Measurements from ENCODE around the gene CENPH.
"Not testable (repeated sequence)": the region's sequence is repeated elsewhere in the genome, so short reads cannot be mapped to it uniquely, and the experiment has no call there.

Gene CENPH

DNA sequence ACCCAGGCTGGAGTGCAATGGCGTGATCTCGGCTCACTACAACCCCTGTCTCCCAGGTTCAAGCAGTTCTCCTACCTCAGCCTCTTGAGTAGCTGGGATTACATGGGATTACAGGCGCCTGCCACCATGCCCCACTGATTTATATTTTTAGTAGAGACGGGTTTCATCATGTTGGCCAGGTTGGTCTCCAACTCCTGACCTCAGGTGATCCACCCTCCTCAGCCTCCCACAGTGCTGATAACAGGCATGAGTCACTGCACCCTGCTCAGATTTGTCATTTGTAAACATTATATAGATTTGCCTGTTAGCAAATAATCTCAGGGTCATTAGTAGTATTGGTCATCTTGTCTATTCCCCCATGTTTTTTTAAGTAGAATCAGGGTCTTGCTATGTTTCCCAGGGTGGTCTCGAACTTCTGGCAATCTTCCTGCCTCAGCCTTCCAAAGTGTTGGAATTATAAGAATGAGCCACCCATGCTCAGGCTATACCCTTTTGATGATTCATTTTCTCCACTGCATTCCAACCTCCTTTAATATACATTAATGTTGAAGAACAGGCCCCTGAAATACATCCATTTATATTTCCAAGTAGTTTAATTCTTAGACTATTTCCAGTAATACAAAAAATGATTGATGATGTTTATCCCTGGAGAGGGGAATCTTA, 17.3 kb downstream of the CENPH start:
- H3K27ac ChIP-seq (ENCODE audit: low read depth, low read length, severe bottlenecking) = no peak overlapping the region
- peaks cover 52% of the 10 kb centered on the region for H3K36me3 ChIP-seq (ENCODE audit: control insufficient read depth, insufficient read depth, low read length)
- no peaks in the 10 kb centered on the region for H3K9me3 ChIP-seq (ENCODE audit: control insufficient read depth, low read length)
- 97 to 100% methylated on average over 3 to 5 of the region's 5 CpGs for WGBS, 2 experiments (ENCODE audit: insufficient coverage in 2 of 2)
- H3K4me3 ChIP-seq (ENCODE audit: extremely low read depth, insufficient read depth, low read length, poor library complexity, severe bottlenecking) = no peak overlapping the region
- no peaks in the 10 kb centered on the region for H3K4me1 ChIP-seq (ENCODE audit: control insufficient read depth, insufficient read depth, low read length, poor library complexity, severe bottlenecking)

DNA sequence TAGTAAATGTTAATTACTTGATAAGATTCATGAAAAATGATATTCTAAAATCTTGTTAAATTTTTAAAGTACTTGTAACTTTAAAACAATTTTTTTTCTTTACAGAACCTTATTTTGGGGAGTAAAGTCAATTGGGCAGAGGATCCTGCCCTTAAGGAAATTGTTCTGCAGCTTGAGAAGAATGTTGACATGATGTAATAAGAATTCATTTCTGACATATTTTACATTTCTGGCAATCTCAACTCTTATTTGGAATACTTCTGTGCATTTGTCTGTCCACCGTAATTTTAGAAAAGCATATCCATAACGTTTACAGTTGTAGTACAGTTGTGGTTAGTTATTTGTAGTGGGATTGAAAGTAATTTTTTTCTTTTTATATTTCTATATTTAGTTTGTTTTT, 20.2 kb downstream of the CENPH start:
- Histone ChIP-seq H3K4me1 (ENCODE audit: control insufficient read depth, insufficient read depth, low read length, poor library complexity, severe bottlenecking) (peaks cover 6% of the 10 kb centered on the region), H3K4me3 (ENCODE audit: extremely low read depth, insufficient read depth, low read length, poor library complexity, severe bottlenecking) (no peak overlapping the region), H3K36me3 (ENCODE audit: control insufficient read depth, insufficient read depth, low read length) (peaks cover 47% of the 10 kb centered on the region), H3K9me3 (ENCODE audit: control insufficient read depth, low read length) (no peaks in the 10 kb centered on the region), H3K27ac (ENCODE audit: low read depth, low read length, severe bottlenecking) (no peak overlapping the region)
- WGBS, 2 experiments (ENCODE audit: insufficient coverage in 2 of 2) = no CpG with 5 or more reads among the region's 2 CpGs

DNA sequence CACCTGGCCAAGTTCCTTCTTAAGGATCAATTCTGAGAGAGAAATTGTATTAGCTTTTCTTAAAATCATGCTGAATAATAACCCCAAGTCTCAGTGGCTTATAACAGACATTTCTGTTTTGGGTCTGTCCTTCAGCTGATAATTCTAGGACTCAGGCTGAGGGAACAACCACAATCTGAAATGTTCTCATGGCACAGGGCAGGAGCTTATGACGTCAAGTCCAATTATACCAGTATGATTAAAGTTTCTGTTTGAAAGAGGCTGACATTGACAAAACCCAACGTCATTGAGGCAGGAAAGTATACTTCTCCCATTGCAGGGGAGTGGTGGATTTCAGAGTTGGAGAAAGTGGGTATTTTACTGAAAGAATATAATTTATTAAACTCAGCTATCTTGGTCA, 21.8 kb downstream of the CENPH start:
- no peak overlapping the region for H3K4me3 ChIP-seq (ENCODE audit: extremely low read depth, insufficient read depth, low read length, poor library complexity, severe bottlenecking)
- WGBS, 2 experiments (ENCODE audit: insufficient coverage in 2 of 2) = 100% methylated on average over 1 to 2 of the region's 2 CpGs
- H3K27ac ChIP-seq (ENCODE audit: low read depth, low read length, severe bottlenecking) = no peak overlapping the region
- peaks cover 6% of the 10 kb centered on the region for H3K4me1 ChIP-seq (ENCODE audit: control insufficient read depth, insufficient read depth, low read length, poor library complexity, severe bottlenecking)
- H3K36me3 ChIP-seq (ENCODE audit: control insufficient read depth, insufficient read depth, low read length) = peaks cover 40% of the 10 kb centered on the region
- no peaks in the 10 kb centered on the region for H3K9me3 ChIP-seq (ENCODE audit: control insufficient read depth, low read length)

DNA sequence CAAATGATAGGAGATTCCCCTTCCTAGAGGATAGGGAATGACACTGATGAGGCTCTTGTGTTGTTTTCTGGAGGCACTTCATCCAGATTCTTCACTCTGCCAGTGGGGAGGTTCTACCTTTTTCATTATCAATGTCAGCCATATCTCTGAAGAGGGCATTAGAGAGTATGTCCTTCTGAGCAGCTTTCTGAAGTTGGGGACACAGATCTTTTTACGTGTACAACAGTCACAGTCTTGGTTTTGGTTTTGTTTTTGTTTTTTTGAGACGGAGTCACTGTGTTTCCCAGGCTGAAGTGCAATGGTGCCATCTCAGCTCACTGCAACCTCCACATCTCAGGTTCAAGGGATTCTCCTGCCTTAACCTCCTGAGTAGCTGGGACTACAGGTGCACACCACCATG, 22.6 kb downstream of the CENPH start:
- Histone ChIP-seq H3K4me1 (ENCODE audit: control insufficient read depth, insufficient read depth, low read length, poor library complexity, severe bottlenecking) (peaks cover 6% of the 10 kb centered on the region), H3K9me3 (ENCODE audit: control insufficient read depth, low read length) (no peaks in the 10 kb centered on the region), H3K27ac (ENCODE audit: low read depth, low read length, severe bottlenecking) (no peak overlapping the region), H3K36me3 (ENCODE audit: control insufficient read depth, insufficient read depth, low read length) (peaks cover 34% of the 10 kb centered on the region), H3K4me3 (ENCODE audit: extremely low read depth, insufficient read depth, low read length, poor library complexity, severe bottlenecking) (no peak overlapping the region)
- WGBS, 2 experiments (ENCODE audit: insufficient coverage in 2 of 2) = 100% methylated on average over 1 to 2 of the region's 2 CpGs

DNA sequence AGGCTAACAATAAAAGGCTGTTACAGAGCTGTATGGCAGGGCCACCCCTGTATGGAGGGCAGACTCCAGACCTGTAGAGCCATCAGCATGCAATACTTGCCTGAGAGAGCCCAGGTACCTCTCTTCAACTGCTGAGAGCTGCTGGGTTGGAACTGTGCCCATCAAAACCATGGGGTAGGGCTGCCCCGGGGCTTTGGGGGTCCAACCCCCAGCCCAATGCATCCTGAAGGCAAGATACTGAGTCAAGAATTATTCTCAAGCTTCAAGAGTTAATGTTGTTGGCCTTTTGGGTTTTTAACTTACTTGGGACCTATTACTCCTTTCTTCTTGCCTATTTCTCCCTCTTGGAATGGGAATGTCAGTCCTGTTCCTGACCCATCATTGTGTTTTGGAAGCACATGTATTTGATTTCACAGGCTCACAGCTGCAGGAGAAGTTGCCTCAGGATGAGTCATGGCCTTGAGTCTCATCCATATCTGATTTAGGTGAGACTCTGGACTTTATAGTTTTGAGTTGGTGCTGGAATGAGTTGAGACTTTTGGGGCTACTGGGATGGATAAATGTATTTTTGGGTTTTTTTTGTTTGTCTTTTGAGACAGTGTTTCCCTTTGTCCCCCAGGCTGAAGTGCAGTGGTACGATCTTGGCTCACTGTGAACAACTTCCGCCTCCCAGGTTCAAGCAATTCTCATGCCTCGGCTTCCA, 24.3 kb downstream of the CENPH start:
- no peaks in the 10 kb centered on the region for H3K9me3 ChIP-seq (ENCODE audit: control insufficient read depth, low read length)
- no peak overlapping the region for H3K27ac ChIP-seq (ENCODE audit: low read depth, low read length, severe bottlenecking)
- H3K4me1 ChIP-seq (ENCODE audit: control insufficient read depth, insufficient read depth, low read length, poor library complexity, severe bottlenecking) = peaks cover 6% of the 10 kb centered on the region
- no peak overlapping the region for H3K4me3 ChIP-seq (ENCODE audit: extremely low read depth, insufficient read depth, low read length, poor library complexity, severe bottlenecking)
- H3K36me3 ChIP-seq (ENCODE audit: control insufficient read depth, insufficient read depth, low read length) = peaks cover 23% of the 10 kb centered on the region
- 97 to 100% methylated on average over 3 of the region's 4 CpGs for WGBS, 2 experiments (ENCODE audit: insufficient coverage in 2 of 2)

DNA sequence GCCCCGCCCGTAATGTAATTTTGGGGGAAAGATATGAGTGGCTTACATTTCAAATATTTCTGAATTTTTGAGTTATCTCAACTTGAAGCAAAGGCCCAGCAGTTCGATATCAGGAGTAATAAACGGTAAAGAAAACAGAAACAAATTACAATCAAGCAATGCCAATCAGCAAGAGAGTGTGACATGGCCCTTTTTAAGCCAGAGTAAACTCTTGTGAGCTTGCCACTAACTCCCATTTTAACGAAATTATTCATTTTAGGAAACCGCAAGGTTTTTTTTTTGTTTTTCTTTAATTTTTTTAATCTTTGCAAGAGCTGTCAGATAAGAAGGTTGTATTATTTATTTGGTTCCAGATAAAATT, 27.7 kb downstream of the CENPH start:
- Histone ChIP-seq H3K4me1 (ENCODE audit: control insufficient read depth, insufficient read depth, low read length, poor library complexity, severe bottlenecking) (peaks cover 6% of the 10 kb centered on the region), H3K27ac (ENCODE audit: low read depth, low read length, severe bottlenecking) (no peak overlapping the region), H3K4me3 (ENCODE audit: extremely low read depth, insufficient read depth, low read length, poor library complexity, severe bottlenecking) (peak overlapping the region; percentile 85), H3K9me3 (ENCODE audit: control insufficient read depth, low read length) (peaks cover 9% of the 10 kb centered on the region), H3K36me3 (ENCODE audit: control insufficient read depth, insufficient read depth, low read length) (peaks cover 18% of the 10 kb centered on the region)
- 94 to 100% methylated on average over 3 to 4 of the region's 6 CpGs for WGBS, 2 experiments (ENCODE audit: insufficient coverage in 2 of 2)

DNA sequence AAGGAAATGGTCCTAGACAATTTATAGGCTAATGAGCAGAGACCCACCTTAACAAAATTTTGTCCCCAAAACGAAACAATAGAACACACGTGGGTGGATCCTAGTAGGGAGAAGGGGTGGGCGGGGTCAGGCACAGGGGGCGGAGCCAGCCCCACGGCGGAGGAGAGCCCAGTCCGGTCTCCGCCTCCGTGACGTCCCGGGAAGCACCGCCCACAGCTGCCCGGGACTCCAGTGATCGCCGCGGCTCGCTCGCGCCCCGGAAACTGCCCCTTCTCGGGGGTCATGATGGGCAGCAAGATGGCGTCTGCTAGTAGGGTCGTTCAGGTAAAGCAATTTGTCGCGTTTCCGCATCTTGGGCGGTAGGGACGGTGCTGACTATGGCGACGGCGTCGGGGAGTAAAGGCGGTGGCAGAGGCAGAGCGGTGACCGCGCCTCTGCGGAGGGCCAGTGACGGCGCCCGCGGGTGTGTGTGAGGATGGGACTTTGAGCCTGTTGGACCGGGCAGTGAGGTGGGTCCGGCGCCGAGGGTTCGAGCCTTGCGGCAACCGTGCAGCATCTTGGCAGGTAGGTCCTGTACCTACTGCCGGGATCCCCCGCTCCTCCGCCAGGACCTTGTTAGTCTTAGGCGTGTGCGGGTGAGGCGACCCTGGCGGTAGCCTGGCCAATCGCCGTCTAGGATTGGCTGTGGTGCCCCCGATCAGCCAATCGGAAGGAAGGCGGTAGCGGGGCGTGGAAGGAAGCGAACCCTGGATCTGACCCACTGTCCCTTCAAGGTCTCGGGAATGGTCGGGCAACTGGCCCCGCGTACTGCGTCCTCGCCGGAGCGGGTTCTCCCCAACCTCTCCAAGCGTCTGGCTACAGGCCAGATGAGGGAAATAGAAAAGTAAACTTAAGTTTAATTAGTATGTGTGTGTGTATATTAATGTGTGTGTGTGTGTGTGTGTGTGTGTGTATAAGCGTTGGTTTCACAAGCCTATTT, 28.5 kb downstream of the CENPH start:
- Histone ChIP-seq H3K4me3 (ENCODE audit: extremely low read depth, insufficient read depth, low read length, poor library complexity, severe bottlenecking) (peak overlapping the region; percentile 85), H3K27ac (ENCODE audit: low read depth, low read length, severe bottlenecking) (peak overlapping the region; percentile 76)
- WGBS, 2 experiments (ENCODE audit: insufficient coverage in 2 of 2) = 0% methylated on average over 50 to 56 of the region's 73 CpGs

DNA sequence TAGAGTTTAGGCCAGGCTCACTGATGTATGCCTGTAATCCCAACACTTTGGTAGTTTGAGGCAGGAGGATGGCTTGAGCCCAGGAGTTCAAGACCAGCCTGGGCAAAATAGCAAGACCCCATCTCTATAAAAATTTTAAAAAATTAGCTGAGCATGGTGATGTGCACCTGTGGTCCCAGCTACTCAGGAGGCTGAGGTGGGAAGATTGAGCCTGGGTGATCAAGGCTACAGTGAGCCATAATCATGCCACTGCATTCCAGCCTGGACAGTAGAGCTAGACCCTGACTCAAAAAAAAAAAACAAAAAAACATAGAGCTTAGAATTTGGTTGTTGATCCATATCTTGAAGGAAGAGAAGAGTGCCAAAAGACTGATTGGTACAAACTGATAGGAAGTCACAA, 30.6 kb downstream of the CENPH start:
- Histone ChIP-seq H3K4me1 (ENCODE audit: control insufficient read depth, insufficient read depth, low read length, poor library complexity, severe bottlenecking) (no peaks in the 10 kb centered on the region), H3K36me3 (ENCODE audit: control insufficient read depth, insufficient read depth, low read length) (peaks cover 20% of the 10 kb centered on the region), H3K27ac (ENCODE audit: low read depth, low read length, severe bottlenecking) (no peak overlapping the region), H3K4me3 (ENCODE audit: extremely low read depth, insufficient read depth, low read length, poor library complexity, severe bottlenecking) (no peak overlapping the region), H3K9me3 (ENCODE audit: control insufficient read depth, low read length) (peaks cover 9% of the 10 kb centered on the region)

More for the DNA sequence above, 28.5 kb downstream of the CENPH start:
- Histone ChIP-seq H3K9me3 (ENCODE audit: control insufficient read depth, low read length) (peaks cover 9% of the 10 kb centered on the region), H3K4me1 (ENCODE audit: control insufficient read depth, insufficient read depth, low read length, poor library complexity, severe bottlenecking) (peaks cover 6% of the 10 kb centered on the region), H3K36me3 (ENCODE audit: control insufficient read depth, insufficient read depth, low read length) (peaks cover 16% of the 10 kb centered on the region)

DNA sequence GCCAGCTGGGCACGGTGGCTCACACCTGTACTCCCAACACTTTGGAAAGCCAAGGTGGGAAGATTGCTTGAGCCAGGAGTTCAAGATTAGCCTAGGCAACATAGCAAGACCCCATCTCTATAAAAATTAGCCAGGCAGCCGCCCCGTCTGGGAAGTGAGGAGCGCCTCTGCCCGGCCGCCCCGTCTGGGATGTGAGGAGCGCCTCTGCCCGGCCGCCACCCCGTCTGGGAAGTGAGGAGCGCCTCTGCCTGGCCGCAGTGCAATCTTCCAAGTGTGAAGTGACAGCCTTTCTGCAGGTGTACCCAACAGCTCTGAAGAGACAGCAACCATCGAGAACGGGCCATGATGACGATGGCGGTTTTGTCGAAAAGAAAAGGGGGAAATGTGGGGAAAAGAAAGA, 31.0 kb downstream of the CENPH start:
- H3K9me3 ChIP-seq (ENCODE audit: control insufficient read depth, low read length); H3K4me3 ChIP-seq (ENCODE audit: extremely low read depth, insufficient read depth, low read length, poor library complexity, severe bottlenecking); H3K27ac ChIP-seq (ENCODE audit: low read depth, low read length, severe bottlenecking); H3K4me1 ChIP-seq (ENCODE audit: control insufficient read depth, insufficient read depth, low read length, poor library complexity, severe bottlenecking): not testable (repeated sequence)
- H3K36me3 ChIP-seq (ENCODE audit: control insufficient read depth, insufficient read depth, low read length) = peaks cover 20% of the 10 kb centered on the region
- WGBS, 2 experiments (ENCODE audit: insufficient coverage in 2 of 2) = 89 to 98% methylated on average over 1 to 13 of the region's 18 CpGs

DNA sequence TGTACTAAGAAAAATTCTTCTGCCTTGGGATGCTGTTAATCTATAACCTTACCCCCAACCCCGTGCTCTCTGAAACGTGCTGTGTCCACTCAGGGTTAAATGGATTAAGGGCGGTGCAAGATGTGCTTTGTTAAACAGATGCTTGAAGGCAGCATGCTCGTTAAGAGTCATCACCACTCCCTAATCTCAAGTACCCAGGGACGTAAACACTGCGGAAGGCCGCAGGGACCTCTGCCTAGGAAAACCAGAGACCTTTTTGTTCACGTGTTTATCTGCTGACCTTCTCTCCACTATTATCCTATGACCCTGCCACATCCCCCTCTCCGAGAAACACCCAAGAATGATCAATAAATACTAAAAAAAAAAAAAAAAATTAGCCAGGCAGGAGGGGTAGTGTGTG, 31.4 kb downstream of the CENPH start:
- peaks cover 20% of the 10 kb centered on the region for H3K36me3 ChIP-seq (ENCODE audit: control insufficient read depth, insufficient read depth, low read length)
- H3K27ac ChIP-seq (ENCODE audit: low read depth, low read length, severe bottlenecking); H3K4me1 ChIP-seq (ENCODE audit: control insufficient read depth, insufficient read depth, low read length, poor library complexity, severe bottlenecking); H3K4me3 ChIP-seq (ENCODE audit: extremely low read depth, insufficient read depth, low read length, poor library complexity, severe bottlenecking); H3K9me3 ChIP-seq (ENCODE audit: control insufficient read depth, low read length): not testable (repeated sequence)
- no CpG with 5 or more reads among the region's 9 CpGs for WGBS, 2 experiments (ENCODE audit: insufficient coverage in 2 of 2)
